NCI-H146 treated with DMSO at 0.1 percent for 48 hours (cell line): ENCODE results near the gene PHLDB2.

ENCODE experiments used
- DNase-seq: peaks from one replicate; lab custom pipeline; 2025; ENCODE audit not compliant: unreplicated experiment; lab: John Stamatoyannopoulos, UW

PHLDB2 gene

DNA sequence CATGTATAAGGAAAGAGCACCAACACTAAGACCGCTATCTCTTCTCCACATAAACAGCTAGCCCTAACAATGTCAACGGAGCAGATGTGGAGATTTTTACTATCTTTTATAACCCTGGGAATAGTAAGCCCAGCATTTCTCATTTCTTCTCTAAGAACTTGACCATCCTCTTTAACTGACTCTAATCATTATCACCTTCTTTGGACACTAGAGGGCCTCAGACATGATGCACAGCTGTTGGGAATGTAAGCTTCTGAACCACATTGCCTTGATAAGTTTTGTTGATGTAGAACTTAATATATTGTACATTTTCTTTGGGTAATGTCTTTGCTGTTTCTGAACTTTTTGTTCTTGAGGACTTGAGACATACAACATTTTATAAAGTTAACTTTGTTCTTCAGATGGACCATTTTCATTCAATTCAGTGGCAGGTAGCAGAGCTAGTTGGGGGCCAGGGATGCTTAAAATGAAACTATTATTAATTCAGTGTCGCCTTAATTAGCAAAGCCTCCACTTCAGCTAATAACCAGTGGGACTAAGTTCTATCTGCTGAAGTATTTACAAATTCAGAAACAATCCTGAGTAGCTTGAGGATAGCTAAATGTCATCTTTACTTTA is 130.1 kb downstream of the PHLDB2 start:
- peak; percentile 87 for DNase-seq

GRCh38 chr3:111993038-111993437 is 134.0 kb downstream of the PHLDB2 start:
- DNase-seq: no peak

DNA sequence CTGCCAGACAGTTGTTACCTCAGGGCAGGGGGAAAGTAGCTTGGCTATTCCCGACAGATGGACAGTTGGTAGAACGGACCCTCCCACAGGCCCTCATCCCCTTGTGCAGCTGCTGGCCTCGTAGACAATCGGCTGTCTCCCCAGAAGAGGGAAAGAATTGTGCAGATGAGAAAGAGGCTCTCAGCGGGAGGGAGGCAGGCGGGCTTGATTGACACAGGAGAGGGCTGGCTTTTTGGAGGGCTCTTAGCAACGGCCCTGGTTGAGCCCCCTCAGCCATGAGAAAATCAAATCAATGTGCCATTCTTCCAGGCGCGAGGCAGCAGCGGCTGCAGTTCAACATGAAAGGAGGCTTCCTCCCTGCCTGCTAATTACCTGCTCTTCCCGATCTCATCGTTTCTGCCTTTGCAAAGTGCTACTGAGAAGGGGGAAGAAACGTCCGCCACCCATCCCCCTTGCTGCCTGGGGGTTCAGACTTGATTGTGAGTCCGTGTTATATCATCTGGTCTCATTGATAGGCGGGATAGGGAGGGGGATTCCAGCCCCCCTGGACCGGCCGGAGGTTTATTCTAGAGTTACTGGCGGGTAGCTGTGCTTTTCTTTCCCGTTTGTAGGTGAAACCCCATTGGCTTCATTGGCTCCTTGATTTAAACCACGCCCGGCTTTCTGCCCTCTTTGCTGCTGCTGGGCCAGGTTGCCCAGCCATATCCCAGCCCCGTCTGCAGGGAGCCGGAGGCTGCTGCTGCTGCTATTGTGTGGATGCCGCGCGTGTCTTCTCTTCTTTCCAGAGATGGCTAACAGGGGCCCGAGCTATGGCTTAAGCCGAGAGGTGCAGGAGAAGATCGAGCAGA is 139.8 kb downstream of the PHLDB2 start, which contains the start of gene TAGLN3:
TSS of gene TAGLN3 (plus strand) at position 287 of the 848 bp plus-strand sequence. CDS start at position 788, 501 bp downstream.
- DNase-seq: peak; percentile 98

DNA sequence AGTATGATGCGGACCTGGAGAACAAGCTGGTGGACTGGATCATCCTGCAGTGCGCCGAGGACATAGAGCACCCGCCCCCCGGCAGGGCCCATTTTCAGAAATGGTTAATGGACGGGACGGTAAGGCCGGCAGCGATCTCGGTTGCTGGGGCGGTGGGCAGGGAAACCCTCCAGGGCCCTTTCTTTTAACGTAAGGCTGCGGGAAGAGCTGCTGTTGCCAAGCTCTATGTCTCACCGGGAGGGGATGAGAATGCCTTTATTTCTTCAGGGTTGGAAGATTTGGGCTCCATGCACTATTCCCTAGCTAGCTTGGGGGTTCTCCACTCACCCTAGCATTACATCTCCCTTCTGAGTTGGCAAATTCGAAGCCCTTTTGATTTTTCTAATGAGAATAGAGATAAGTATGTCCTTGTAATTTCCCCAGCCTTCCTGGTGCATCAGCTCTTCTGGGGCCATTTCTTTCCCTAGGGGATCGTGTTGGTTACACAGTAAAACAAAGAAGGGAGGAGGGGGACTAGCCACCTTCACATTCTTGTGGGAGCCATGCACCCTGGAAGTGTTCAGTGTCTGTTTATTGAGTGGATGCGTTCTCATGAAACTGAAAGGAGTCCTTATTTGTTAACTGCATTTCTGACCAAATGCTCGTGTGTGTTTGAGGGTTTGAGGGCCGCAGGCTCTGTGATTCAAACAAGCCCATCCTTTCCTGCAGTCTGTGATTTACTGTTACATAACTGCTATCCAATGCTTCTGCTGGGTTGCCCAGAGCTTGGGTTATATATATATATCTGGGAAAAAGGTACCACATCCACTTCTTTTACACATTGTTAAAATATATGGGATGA is 140.6 kb downstream of the PHLDB2 start:
- peak; percentile 48 for DNase-seq

DNA sequence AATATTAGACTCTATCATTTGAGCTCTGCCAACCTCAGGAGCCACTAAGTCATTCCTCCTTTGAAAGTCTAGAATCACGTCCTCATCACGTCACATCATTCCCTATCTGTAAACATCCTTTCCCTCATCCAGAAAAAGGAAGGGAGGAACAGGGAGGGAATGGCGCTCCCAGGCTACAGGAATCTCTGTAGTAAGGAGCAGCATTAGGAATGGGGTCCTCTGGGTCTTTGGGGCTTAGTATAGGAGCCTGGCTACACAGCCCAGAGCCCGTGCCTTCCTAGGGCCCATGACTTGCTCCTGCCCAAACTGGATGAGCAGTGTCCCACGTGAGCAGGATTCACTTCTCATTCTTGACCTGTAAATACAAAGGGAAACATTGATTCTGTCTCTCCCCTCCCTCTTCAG is 141.3 kb downstream of the PHLDB2 start:
- DNase-seq: no peak

DNA sequence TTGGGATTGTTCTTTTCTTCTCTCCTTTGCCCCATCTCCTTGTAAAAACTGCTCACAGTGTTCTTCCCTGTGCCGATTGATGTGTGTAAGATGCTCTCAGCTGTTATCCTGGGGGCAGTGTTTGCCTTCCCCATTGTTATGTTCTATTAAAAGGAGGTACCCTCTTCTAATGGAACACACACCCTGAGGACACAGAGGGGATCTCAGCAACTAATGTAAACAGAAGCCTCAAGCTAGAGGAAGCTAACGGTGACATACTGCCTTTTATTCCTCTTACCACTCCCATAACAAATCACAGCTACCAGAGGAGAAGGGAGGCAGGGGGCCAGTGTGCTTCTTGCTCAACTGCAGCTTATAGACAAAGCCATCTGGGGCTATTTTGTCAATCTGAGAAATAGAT is 141.9 kb downstream of the PHLDB2 start:
- peak; percentile 90 for DNase-seq

- no peak for DNase-seq
These were observed 142.5 kb downstream of the PHLDB2 start for GRCh38 chr3:112001526-112001925.

GRCh38 chr3:112002096-112002971 is 143.3 kb downstream of the PHLDB2 start:
- DNase-seq: no peak

GRCh38 chr3:112003321-112004080 is 144.4 kb downstream of the PHLDB2 start:
- no peak for DNase-seq

DNA sequence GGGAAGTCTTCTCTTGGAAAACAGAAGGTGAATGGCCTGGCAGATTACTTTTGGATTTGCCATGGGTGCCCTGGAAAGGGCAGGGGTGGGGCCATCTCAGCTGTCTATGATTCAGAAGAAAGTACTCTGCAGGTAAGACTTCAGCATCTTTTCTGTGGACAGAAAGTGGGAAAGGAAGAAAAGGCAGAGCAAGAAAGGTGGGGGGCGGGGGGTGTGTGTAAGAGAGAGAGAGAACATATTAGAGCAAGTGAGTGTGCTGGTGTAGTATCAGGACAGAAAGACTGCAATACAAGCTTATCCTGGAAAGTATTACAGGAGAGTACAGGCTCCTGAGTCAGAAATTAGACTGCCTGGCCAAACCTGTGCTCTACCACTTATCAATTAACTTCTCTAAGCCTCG is 145.1 kb downstream of the PHLDB2 start:
- DNase-seq: no peak

- DNase-seq: no peak
These were observed 145.6 kb downstream of the PHLDB2 start for GRCh38 chr3:112004669-112005068.

GRCh38 chr3:112005091-112005672 is 146.1 kb downstream of the PHLDB2 start:
- no peak for DNase-seq

DNA sequence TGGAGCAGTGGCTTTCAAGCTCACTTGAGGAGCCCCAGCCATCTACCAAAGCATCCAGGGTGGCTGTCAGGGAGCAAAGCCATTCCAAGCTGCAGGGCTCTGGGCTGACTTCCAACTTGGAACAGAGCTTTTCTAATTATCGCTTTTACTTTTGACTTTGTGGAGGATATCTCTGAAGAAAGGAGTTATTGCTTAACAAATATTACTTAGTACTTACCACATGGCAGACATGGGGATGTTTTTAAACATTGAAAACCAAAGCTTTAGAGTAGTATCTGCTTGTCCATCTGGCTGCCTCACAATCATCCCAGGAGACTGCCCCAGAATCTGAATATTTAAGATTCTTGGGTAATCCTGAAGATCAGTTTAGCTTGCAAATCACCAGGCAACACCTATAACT is 148.6 kb downstream of the PHLDB2 start:
- DNase-seq: no peak

GRCh38 chr3:112009670-112010069 is 150.6 kb downstream of the PHLDB2 start:
- no peak for DNase-seq

DNA sequence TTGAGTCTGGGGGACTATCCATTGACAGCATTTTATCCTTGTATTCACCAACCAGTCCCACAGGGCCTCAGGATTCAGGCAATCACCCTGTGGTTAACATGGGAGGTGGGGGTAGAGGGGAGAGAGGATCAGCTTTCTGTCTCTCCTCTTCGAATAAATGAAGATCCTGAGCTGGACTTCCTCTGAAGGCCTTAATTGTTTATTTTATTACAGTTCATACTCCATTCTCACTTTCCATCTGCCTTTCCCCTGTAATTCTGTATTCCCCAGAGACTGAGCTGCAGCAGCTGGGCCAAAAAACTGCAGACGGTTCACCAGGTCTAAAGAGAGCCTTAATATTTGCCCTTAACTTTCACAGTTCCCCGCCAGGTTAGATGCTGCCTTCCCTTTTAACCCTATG is 151.6 kb downstream of the PHLDB2 start:
- no peak for DNase-seq

DNA sequence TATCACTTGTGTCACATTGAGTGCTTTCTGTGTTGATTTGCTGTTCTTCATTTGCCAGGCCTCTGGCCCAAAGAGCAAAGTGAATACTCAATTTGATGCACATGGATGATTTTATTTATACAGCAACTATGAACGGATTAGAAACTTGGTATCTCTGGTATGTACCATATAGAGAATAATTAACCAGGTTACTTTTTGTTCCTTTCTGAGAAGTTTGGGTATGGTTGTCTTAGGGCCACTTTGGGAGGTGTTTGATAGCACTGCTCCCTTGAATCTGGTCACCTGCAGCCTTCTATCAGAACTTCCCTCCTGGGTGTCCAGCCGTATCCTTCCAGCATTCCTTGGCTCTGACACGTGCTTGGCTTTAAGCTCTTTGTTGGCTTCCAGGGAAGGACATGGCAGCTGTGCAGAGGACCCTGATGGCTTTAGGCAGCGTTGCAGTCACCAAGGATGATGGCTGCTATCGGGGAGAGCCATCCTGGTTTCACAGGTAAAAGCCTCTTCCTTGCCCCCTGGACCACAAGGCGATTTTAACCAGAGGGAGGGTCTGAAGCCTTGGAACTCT is 152.4 kb downstream of the PHLDB2 start:
- no peak for DNase-seq

DNA sequence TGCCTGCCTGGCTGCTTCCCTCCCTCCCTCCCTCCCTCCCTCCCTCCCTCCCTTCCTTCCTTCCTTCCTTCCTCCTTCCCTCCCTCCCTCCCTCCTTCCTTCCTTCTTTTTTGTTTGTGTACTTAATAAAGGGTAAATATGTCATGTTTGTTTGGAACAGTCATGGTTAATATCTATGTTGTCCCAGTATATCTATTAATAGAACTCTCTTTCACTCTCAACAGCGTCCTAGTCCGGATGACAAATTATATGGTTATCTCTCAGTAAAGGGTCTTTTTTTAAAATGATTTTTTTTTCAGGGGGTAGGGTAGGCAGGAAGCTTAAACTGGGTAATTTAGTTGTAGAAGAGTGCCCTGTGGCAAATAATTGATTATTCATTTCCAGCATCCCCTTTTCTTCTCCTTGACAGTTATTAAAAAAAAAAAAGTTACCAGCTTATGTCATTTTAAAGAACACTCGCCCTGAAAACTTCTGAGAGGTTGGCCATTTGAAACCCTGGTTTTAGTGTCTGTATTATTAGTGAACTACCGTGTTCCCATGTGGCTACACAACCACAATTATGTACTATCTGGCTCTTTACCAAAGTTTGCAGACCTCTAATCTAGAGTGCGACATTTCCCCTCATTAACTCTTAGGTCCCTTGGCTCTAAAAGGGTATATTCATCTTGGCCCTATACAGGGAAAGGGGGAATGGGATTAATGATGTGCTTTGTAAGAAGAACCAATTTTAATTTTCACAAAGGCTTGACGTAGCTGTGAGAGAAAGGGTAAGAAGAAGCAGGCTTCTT is 153.3 kb downstream of the PHLDB2 start:
- DNase-seq: no peak

GRCh38 chr3:112013058-112013783 is 154.2 kb downstream of the PHLDB2 start:
- no peak for DNase-seq
